ENCODE results near the gene CEP131. TPM values are rescaled to one million over a fixed set of nuclear protein-coding genes. Genes with fewer than 3 reads are reported as not detected.

Gene CEP131
- total and polyA plus RNA-seq, 2 of the 8 experiments (the other 6 are each of a cell fraction or from before 2014, with no cell fraction given), result 5.9 to 23.2 TPM

GRCh38 chr17:81271226-81271625, 48.5 kb upstream of the CEP131 start (continued):
- TF ChIP-seq EGR1 (IDR thresholded peaks at IDR 0.05; ENCODE audit: borderline replicate concordance, low read depth, low read length), result no peak
- no peak for TF ChIP-seq CHD7 (IDR thresholded peaks at IDR 0.05; ENCODE audit: insufficient replicate concordance, low read length)
- TF ChIP-seq TEAD4 (IDR thresholded peaks at IDR 0.05; ENCODE audit: low read depth, low read length), result no peak
- no peak for TF ChIP-seq ASH2L (IDR thresholded peaks at IDR 0.05; ENCODE audit: low read length)
- no peak for TF ChIP-seq JUN (IDR thresholded peaks at IDR 0.05; ENCODE audit: low read depth, low read length)
- no peak for TF ChIP-seq POLR2AphosphoS5 (IDR thresholded peaks at IDR 0.05; ENCODE audit: low read depth, low read length)
- TF ChIP-seq HDAC6 (IDR thresholded peaks at IDR 0.05; ENCODE audit: low read depth, low read length), result no peak

Data from H1 (cell line).